Keratinocyte (primary cell): ENCODE measurements around the gene DCAF8L2.

Experiments used
- CTCF ChIP-seq, 3 experiments: IDR thresholded peaks in 1 of 3; conservative IDR thresholded peaks in 1 of 3; optimal IDR thresholded peaks in 1 of 3; 2 replicates in 2 of 3; 3 replicates in 1 of 3; pipeline versions ENCODE3 to v1.5.1; 2011; ENCODE audit warnings: low read length in 3 of 3, mild to moderate bottlenecking in 3 of 3, moderate library complexity in 2 of 3, control low read depth in 1 of 3, inconsistent platforms in 1 of 3; ENCODE audit not compliant: insufficient read depth in 2 of 3; ENCODE audit errors: extremely low read depth in 1 of 3
- EZH2 ChIP-seq: IDR thresholded peaks from one replicate; pipeline ENCODE4 v1.6.1; 2012; ENCODE audit warnings: inconsistent platforms, mild to moderate bottlenecking, low read length, moderate library complexity

- TF ChIP-seq CTCF (optimal IDR thresholded peaks at IDR 0.05 in 1 of 3, IDR thresholded peaks at IDR 0.05 in 1 of 3, conservative IDR thresholded peaks at IDR 0.05 in 1 of 3; ENCODE audit: extremely low read depth in 1 of 3, insufficient read depth in 2 of 3, low read length in 3 of 3): no peak
- TF ChIP-seq EZH2: no peak
Measured at GRCh38 chrX:27728291-27728690, 138.1 kb downstream of the DCAF8L2 start.
